Trophoblast cell (in vitro differentiated cells and primary cell): ENCODE measurements around the gene VWCE.
"Not testable (repeated sequence)": the region's sequence is repeated elsewhere in the genome, so short reads cannot be mapped to it uniquely, and the experiment has no call there.

Experiments used
- DNase-seq, 2 donors: peaks; one replicate each; pipeline ENCODE4 v3.0.0-alpha.2; 2016
- H2AFZ ChIP-seq: 2 replicates; pipeline ENCODE4 v1.6.1; 2013; ENCODE audit warnings: low read length, moderate library complexity, mild to moderate bottlenecking; ENCODE audit not compliant: insufficient read depth, poor library complexity
- H2AK5ac ChIP-seq: 2 replicates; pipeline ENCODE4 v1.6.1; 2013; ENCODE audit warnings: mild to moderate bottlenecking, low read length
- H2BK120ac ChIP-seq: 2 replicates; pipeline ENCODE4 v1.6.1; 2013; ENCODE audit warnings: low read length, mild to moderate bottlenecking, moderate library complexity; ENCODE audit not compliant: insufficient read depth, poor library complexity
- H2BK12ac ChIP-seq: 2 replicates; pipeline ENCODE4 v1.6.1; 2013; ENCODE audit warnings: mild to moderate bottlenecking, low read length, moderate library complexity
- H2BK5ac ChIP-seq: 2 replicates; pipeline ENCODE4 v1.6.1; 2013; ENCODE audit warnings: low read length, low read depth, moderate library complexity, mild to moderate bottlenecking; ENCODE audit not compliant: poor library complexity
- H3K14ac ChIP-seq: 2 replicates; pipeline ENCODE4 v1.6.1; 2013; ENCODE audit warnings: mild to moderate bottlenecking, low read length
- H3K18ac ChIP-seq: 2 replicates; pipeline ENCODE4 v1.6.1; 2013; ENCODE audit warnings: mild to moderate bottlenecking, low read length
- H3K23ac ChIP-seq: 2 replicates; pipeline ENCODE4 v1.6.1; 2013; ENCODE audit warnings: low read length
- H3K27ac ChIP-seq: 2 replicates; pipeline ENCODE4 v1.5.1; 2013; ENCODE audit warnings: low read depth, mild to moderate bottlenecking, inconsistent platforms, low read length, moderate library complexity
- H3K27me3 ChIP-seq: 2 replicates; pipeline ENCODE4 v1.6.1; 2013; ENCODE audit warnings: inconsistent platforms, mild to moderate bottlenecking, low read length, moderate library complexity; ENCODE audit not compliant: insufficient read depth
- H3K36me3 ChIP-seq, 2 experiments: 1 replicate in 1 of 2; 2 replicates in 1 of 2; pipeline ENCODE4 v1.6.1; 2013; ENCODE audit warnings: low read length in 2 of 2, mild to moderate bottlenecking in 2 of 2, moderate library complexity in 1 of 2; ENCODE audit not compliant: insufficient read depth in 2 of 2, control insufficient read depth in 1 of 2
- H3K4ac ChIP-seq: 2 replicates; pipeline ENCODE4 v1.6.1; 2013; ENCODE audit warnings: low read depth, mild to moderate bottlenecking, low read length, moderate library complexity
- H3K4me1 ChIP-seq, 2 experiments: 1 replicate in 1 of 2; 2 replicates in 1 of 2; pipeline ENCODE4 v1.6.1; 2013; ENCODE audit warnings: low read length in 2 of 2, mild to moderate bottlenecking in 2 of 2, moderate library complexity in 1 of 2; ENCODE audit not compliant: insufficient read depth in 2 of 2, control insufficient read depth in 1 of 2
- H3K4me2 ChIP-seq: 2 replicates; pipeline ENCODE4 v1.6.1; 2013; ENCODE audit warnings: inconsistent platforms, mild to moderate bottlenecking, low read length, moderate library complexity
- H3K4me3 ChIP-seq: 2 replicates; pipeline ENCODE4 v1.5.1; 2013; ENCODE audit warnings: mild to moderate bottlenecking, low read depth, low read length, inconsistent platforms
- H3K79me1 ChIP-seq: one replicate; pipeline ENCODE4 v1.6.1; 2013; ENCODE audit warnings: low read length
- H3K79me2 ChIP-seq: 2 replicates; pipeline ENCODE4 v1.6.1; 2013; ENCODE audit warnings: low read length, mild to moderate bottlenecking; ENCODE audit not compliant: control insufficient read depth, insufficient read depth, poor library complexity
- H3K9ac ChIP-seq: 2 replicates; pipeline ENCODE4 v1.6.1; 2013; ENCODE audit warnings: mild to moderate bottlenecking, low read length
- H3K9me3 ChIP-seq: 2 replicates; pipeline ENCODE4 v1.6.1; 2013; ENCODE audit warnings: low read depth, mild to moderate bottlenecking, control low read depth, inconsistent platforms, low read length; ENCODE audit not compliant: insufficient read depth
- H4K12ac ChIP-seq: 2 replicates; pipeline ENCODE4 v1.6.1; 2013; ENCODE audit warnings: low read depth, mild to moderate bottlenecking, low read length, moderate library complexity
- H4K8ac ChIP-seq: 2 replicates; pipeline ENCODE4 v1.6.1; 2013; ENCODE audit warnings: low read depth, mild to moderate bottlenecking, low read length, moderate library complexity
- H4K91ac ChIP-seq: one replicate; pipeline ENCODE4 v1.6.1; 2013; ENCODE audit warnings: low read depth, mild to moderate bottlenecking, low read length, moderate library complexity
- WGBS: extraction: QIAGEN DNeasy Blood & Tissue Kit; methylation state at CpG from one replicate; pipeline ENCODE4 v1.1.7; 2013; ENCODE audit warnings: missing lambda C conversion rate; ENCODE audit not compliant: insufficient read length, insufficient coverage; ENCODE audit errors: extremely low coverage; 5-methylcytosine and 5-hydroxymethylcytosine counted together

The VWCE gene

GRCh38 chr11:61212202-61212601, 82.9 kb downstream of the VWCE start:
- H3K79me2 ChIP-seq, H3K4ac ChIP-seq, H3K27ac ChIP-seq, H4K91ac ChIP-seq, H2AK5ac ChIP-seq, H3K4me1 ChIP-seq, H2AFZ ChIP-seq, H3K9ac ChIP-seq, H3K36me3 ChIP-seq, DNase-seq, H2BK120ac ChIP-seq, H3K9me3 ChIP-seq, H3K18ac ChIP-seq, H3K4me3 ChIP-seq, H4K8ac ChIP-seq, H2BK12ac ChIP-seq, H2BK5ac ChIP-seq, H3K23ac ChIP-seq, H3K4me2 ChIP-seq, H3K27me3 ChIP-seq, H3K14ac ChIP-seq, H4K12ac ChIP-seq, H3K79me1 ChIP-seq: not testable (repeated sequence)
- no CpG with 5 or more reads among the region's 15 CpGs for WGBS

DNA sequence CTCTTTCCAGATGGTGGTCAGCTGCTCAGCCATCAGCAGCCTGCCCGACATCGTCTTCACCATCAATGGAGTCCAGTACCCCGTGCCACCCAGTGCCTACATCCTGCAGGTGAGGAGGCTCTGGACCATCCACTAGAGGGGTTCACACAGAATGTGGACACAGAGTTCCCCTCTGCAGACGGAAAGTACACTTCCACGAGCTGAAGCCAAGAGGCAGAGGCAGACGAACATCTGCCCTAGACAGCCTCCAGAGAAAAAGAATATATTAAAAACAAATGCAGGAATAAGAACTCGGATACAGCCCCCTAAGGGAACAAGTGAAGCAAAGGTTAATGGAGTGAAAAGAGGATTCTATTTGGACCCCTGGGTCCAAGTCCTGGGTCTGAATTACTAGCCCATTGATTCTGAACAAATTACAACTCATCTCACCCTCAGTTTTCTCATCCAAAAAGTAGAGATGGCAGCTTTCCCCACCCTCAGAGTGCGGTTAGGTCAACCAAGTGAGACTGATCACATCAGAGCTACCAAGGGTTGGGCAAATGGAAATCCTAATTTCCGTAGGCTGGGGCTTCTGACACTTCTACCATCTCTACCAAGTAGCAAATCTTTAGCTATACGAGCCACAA, 83.7 kb downstream of the VWCE start:
- H2BK5ac ChIP-seq = not testable (repeated sequence)

GRCh38 chr11:61210629-61211028, 84.5 kb downstream of the VWCE start:
- not testable (repeated sequence) for H3K27ac ChIP-seq, DNase-seq
- no CpG with 5 or more reads among the region's 6 CpGs for WGBS

More for the DNA sequence above, 83.7 kb downstream of the VWCE start:
- H2BK12ac ChIP-seq, H3K9me3 ChIP-seq, H4K12ac ChIP-seq, H3K79me1 ChIP-seq, H3K4me1 ChIP-seq, H3K23ac ChIP-seq, H3K4ac ChIP-seq, H3K79me2 ChIP-seq, H3K27ac ChIP-seq, H3K27me3 ChIP-seq, H3K9ac ChIP-seq, H2AK5ac ChIP-seq, H3K18ac ChIP-seq, H3K14ac ChIP-seq, H2BK120ac ChIP-seq, H3K4me3 ChIP-seq, H3K36me3 ChIP-seq, H4K91ac ChIP-seq, DNase-seq, H4K8ac ChIP-seq, H2AFZ ChIP-seq, H3K4me2 ChIP-seq: not testable (repeated sequence)
- no CpG with 5 or more reads among the region's 10 CpGs for whole genome bisulfite sequencing

More at GRCh38 chr11:61210629-61211028, 84.5 kb downstream of the VWCE start:
- H4K91ac ChIP-seq, H3K36me3 ChIP-seq, H2BK12ac ChIP-seq, H3K4ac ChIP-seq, H4K8ac ChIP-seq, H3K9me3 ChIP-seq, H2AK5ac ChIP-seq, H3K23ac ChIP-seq, H3K18ac ChIP-seq, H3K4me2 ChIP-seq, H2BK5ac ChIP-seq, H3K79me1 ChIP-seq, H3K4me3 ChIP-seq, H2BK120ac ChIP-seq, H3K9ac ChIP-seq, H3K4me1 ChIP-seq, H3K14ac ChIP-seq, H2AFZ ChIP-seq, H3K27me3 ChIP-seq, H3K79me2 ChIP-seq, H4K12ac ChIP-seq: not testable (repeated sequence)
